ENCODE measurements around the gene CDAN1. TPM values are rescaled to one million over a fixed set of nuclear protein-coding genes. Genes with fewer than 3 reads are reported as not detected.

CDAN1 gene, protein sequence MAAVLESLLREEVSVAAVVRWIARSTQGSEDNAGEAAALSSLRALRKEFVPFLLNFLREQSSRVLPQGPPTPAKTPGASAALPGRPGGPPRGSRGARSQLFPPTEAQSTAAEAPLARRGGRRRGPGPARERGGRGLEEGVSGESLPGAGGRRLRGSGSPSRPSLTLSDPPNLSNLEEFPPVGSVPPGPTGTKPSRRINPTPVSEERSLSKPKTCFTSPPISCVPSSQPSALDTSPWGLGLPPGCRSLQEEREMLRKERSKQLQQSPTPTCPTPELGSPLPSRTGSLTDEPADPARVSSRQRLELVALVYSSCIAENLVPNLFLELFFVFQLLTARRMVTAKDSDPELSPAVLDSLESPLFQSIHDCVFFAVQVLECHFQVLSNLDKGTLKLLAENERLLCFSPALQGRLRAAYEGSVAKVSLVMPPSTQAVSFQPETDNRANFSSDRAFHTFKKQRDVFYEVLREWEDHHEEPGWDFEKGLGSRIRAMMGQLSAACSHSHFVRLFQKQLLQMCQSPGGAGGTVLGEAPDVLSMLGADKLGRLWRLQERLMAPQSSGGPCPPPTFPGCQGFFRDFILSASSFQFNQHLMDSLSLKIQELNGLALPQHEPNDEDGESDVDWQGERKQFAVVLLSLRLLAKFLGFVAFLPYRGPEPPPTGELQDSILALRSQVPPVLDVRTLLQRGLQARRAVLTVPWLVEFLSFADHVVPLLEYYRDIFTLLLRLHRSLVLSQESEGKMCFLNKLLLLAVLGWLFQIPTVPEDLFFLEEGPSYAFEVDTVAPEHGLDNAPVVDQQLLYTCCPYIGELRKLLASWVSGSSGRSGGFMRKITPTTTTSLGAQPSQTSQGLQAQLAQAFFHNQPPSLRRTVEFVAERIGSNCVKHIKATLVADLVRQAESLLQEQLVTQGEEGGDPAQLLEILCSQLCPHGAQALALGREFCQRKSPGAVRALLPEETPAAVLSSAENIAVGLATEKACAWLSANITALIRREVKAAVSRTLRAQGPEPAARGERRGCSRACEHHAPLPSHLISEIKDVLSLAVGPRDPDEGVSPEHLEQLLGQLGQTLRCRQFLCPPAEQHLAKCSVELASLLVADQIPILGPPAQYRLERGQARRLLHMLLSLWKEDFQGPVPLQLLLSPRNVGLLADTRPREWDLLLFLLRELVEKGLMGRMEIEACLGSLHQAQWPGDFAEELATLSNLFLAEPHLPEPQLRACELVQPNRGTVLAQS
- total RNA-seq (14.2 and 20.9 TPM in 2 replicates), polyA plus RNA-seq (16.6 and 20.7 TPM in 2 replicates)

DNA sequence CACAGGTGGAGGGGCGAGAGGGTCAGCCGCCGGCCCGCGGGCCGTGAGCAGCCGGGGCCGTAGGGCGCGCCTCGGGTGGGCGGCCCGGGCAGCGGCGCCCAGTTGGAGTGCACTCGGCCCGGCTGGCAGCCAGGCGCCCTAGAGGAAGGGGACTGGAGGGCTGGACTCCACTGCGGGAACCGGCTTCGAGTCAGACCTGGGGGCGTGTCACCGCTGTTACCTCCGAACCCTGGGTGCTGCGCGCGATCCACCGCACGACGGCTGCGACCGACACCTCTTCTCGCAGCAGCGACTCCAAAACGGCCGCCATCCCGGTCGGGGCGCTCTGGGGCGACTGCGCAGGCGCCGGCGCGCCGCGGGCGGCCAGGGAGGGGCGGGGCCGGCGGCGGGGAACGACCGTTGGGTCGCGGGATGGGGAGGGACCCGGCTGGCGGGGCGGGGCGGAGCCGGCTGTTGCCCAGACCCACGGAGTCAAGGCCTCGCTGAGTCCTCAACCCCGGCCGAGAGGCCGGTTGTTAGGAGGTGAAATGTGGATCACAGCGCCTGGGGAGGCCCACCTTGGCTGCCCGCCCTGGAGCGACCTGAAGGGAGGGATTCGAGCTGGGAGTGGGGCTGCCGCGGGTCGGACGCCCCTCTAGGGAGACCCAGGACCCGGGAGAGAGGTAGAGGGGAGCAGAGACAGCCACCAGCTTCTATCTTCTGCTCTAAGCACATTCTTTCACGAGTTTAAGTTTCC lies at the start of gene CDAN1:
Gene CDAN1, minus strand, starts transcription at position 336 of the 736 bp plus-strand sequence. Its CDS starts 26 bp downstream, at position 310.
- Histone ChIP-seq H3K9me3 (ENCODE audit: low read depth) (no peaks in the 10 kb centered on the region), H3K27me3 (no peaks in the 10 kb centered on the region), H3K36me3 (peaks cover 22% of the 10 kb centered on the region), H3K4me1 (ENCODE audit: low read depth) (no peaks in the 10 kb centered on the region), H3K4me3 (peak within 1 kb of the TSS; percentile 88), H3K27ac (peak within 1 kb of the TSS; percentile 87)
- peak; percentile 90 to 93 for DNase-seq (ENCODE audit: low read depth in 1 of 2, low spot score in 1 of 2)
- TF ChIP-seq, protein P1, sequence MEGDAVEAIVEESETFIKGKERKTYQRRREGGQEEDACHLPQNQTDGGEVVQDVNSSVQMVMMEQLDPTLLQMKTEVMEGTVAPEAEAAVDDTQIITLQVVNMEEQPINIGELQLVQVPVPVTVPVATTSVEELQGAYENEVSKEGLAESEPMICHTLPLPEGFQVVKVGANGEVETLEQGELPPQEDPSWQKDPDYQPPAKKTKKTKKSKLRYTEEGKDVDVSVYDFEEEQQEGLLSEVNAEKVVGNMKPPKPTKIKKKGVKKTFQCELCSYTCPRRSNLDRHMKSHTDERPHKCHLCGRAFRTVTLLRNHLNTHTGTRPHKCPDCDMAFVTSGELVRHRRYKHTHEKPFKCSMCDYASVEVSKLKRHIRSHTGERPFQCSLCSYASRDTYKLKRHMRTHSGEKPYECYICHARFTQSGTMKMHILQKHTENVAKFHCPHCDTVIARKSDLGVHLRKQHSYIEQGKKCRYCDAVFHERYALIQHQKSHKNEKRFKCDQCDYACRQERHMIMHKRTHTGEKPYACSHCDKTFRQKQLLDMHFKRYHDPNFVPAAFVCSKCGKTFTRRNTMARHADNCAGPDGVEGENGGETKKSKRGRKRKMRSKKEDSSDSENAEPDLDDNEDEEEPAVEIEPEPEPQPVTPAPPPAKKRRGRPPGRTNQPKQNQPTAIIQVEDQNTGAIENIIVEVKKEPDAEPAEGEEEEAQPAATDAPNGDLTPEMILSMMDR (IDR thresholded peaks at IDR 0.05; ENCODE audit: low read depth, low read length) = no peak

DNA sequence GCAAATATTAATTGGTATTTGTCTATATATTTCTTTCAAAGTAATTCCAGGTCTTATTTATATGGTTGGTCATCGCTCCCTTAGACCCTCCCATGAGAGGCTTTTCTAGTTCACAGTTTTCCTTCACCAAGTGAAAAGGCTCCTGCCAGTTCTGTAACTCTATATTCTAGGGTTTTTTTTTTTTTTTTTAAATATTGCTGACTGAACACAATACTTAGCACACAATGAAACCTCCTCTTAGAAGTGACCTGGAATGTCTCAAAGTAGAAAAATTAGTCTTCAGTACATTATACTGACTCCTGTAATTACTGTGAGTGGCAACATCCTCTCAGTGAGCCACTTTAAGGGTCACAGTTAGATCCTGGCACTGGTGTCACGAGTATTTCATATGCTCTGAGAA lies 48.6 kb upstream of the CDAN1 start:
- H3K4me1 ChIP-seq (ENCODE audit: low read depth) = no peaks in the 10 kb centered on the region
- no peak for DNase-seq (ENCODE audit: low read depth in 1 of 2, low spot score in 1 of 2)
- no peak overlapping the region for H3K4me3 ChIP-seq
- no peaks in the 10 kb centered on the region for H3K27me3 ChIP-seq
- no peaks in the 10 kb centered on the region for H3K9me3 ChIP-seq (ENCODE audit: low read depth)
- peaks cover 20% of the 10 kb centered on the region for H3K36me3 ChIP-seq
- no peak overlapping the region for H3K27ac ChIP-seq
- TF ChIP-seq, protein P1 (IDR thresholded peaks at IDR 0.05; ENCODE audit: low read depth, low read length) = no peak

DNA sequence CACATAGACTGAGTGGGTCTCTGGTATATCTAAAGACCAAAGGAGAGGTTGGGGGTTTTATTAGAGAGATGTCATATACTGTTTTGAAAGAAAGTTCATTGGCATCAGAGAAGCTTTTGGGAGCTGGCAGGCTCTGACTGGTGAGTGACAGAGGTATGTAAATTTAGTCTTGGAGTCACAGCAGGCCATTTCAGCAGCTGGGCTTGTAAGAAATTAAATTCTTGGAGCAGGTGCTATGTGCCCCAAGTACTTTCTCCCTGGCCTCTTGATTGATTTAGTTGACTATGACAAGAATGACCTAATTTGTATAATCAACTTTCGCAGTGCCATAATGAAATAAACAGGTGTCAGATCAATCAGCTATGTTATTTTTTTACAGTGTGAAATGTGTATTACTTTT lies 47.8 kb upstream of the CDAN1 start:
- Histone ChIP-seq H3K9me3 (ENCODE audit: low read depth) (no peaks in the 10 kb centered on the region), H3K4me3 (no peak overlapping the region), H3K27ac (no peak overlapping the region), H3K4me1 (ENCODE audit: low read depth) (no peaks in the 10 kb centered on the region), H3K36me3 (peaks cover 20% of the 10 kb centered on the region), H3K27me3 (no peaks in the 10 kb centered on the region)
- TF ChIP-seq, protein P1 (IDR thresholded peaks at IDR 0.05; ENCODE audit: low read depth, low read length) = no peak
- DNase-seq (ENCODE audit: low read depth in 1 of 2, low spot score in 1 of 2) = no peak

DNA sequence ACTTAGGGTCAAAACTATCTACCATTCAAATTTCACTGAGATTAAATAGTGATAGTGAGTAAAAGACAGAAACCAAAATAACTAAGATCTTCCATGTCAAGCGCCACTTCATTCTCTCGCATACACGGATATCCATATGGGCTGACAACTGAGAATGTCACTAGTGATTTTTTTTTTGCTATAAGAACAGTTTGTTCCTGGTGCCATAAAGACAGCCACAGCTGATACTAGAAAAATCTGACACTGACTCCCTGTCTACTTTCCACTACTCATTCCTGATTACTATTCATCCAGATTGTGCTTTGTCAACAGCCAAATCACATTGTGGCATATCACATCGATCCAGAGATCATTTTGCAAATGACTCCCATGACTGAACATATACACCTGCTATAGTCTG lies 45.8 kb upstream of the CDAN1 start:
- TF ChIP-seq, protein P1 (IDR thresholded peaks at IDR 0.05; ENCODE audit: low read depth, low read length) = no peak
- Histone ChIP-seq H3K4me3 (no peak overlapping the region), H3K27ac (no peak overlapping the region), H3K4me1 (ENCODE audit: low read depth) (no peaks in the 10 kb centered on the region), H3K9me3 (ENCODE audit: low read depth) (no peaks in the 10 kb centered on the region), H3K36me3 (peaks cover 18% of the 10 kb centered on the region), H3K27me3 (no peaks in the 10 kb centered on the region)
- no peak for DNase-seq (ENCODE audit: low read depth in 1 of 2, low spot score in 1 of 2)

Measured in cardiac muscle cell (in vitro differentiated cells and primary cell).